Stimulated activated CD8-positive, alpha-beta memory T cell treated with anti-CD3 and anti-CD28 coated beads, Interleukin-15, amount 100 ng/mL, for 48 hours (primary cell): ENCODE data around the gene S100A5.

Experiments used
- DNase-seq, 2 donors: peaks; one replicate each; pipeline ENCODE4 v3.0.0-alpha.2; 2020; ENCODE audit warnings: low read depth in 2 of 2

S100A5 gene

GRCh38 chr1:153507926-153508583 lies 32.7 kb downstream of the S100A5 start:
- no peak for DNase-seq

- DNase-seq = no peak
Measured at GRCh38 chr1:153506831-153507413, 33.8 kb downstream of the S100A5 start.

- no peak for DNase-seq
Measured at GRCh38 chr1:153506386-153506785, 34.3 kb downstream of the S100A5 start.

GRCh38 chr1:153505576-153505975 lies 35.2 kb downstream of the S100A5 start:
- no peak for DNase-seq

GRCh38 chr1:153503766-153504165 lies 37.0 kb downstream of the S100A5 start:
- DNase-seq = no peak

GRCh38 chr1:153498746-153499145 lies 42.0 kb downstream of the S100A5 start:
- DNase-seq = no peak

- DNase-seq = no peak
Measured at GRCh38 chr1:153495536-153495935, 45.2 kb downstream of the S100A5 start.

- peak; percentile 36 to 41 for DNase-seq
Measured at GRCh38 chr1:153494976-153495535, 45.7 kb downstream of the S100A5 start.

- no peak for DNase-seq
Measured at GRCh38 chr1:153493343-153493960, 47.3 kb downstream of the S100A5 start.

GRCh38 chr1:153490272-153491051 lies 50.3 kb downstream of the S100A5 start:
- DNase-seq = peak in 1 of 2 donors; percentile 18

GRCh38 chr1:153488731-153489130 lies 52.0 kb downstream of the S100A5 start:
- no peak for DNase-seq

GRCh38 chr1:153487707-153488106 lies 53.0 kb downstream of the S100A5 start:
- DNase-seq = no peak
